Natural killer cell (primary cell): ENCODE data around the gene RIPOR1. TPM values are rescaled to one million over a fixed set of nuclear protein-coding genes. Genes with fewer than 3 reads are reported as not detected.
A peak's percentile ranks its signal among the peaks of the same experiment; 100 is the strongest.

Experiments
- ATAC-seq, 3 donors: fragments of 150-1000 bp in 2 of 3; fragments of 200-7000 bp in 1 of 3; cut with Tn5 transposase; 1 replicate in 1 of 3; 2 replicates in 2 of 3; pipeline ENCODE4 v1.10.0; 2021; ENCODE audit warnings: mild to moderate bottlenecking in 2 of 3, moderate library complexity in 2 of 3
- DNase-seq, 2 donors: peaks; one replicate each; pipeline versions ENCODE4 v3.0.0 to v3.0.0-alpha.2; 2013 to 2021; ENCODE audit warnings: mixed read lengths in 1 of 2
- H3K27ac ChIP-seq: one replicate; pipeline ENCODE4 v1.5.1; 2013; ENCODE audit warnings: mild to moderate bottlenecking, low read length
- H3K27me3 ChIP-seq: one replicate; pipeline ENCODE4 v1.6.1; 2013; ENCODE audit warnings: low read length; ENCODE audit not compliant: control insufficient read depth, insufficient read depth
- H3K36me3 ChIP-seq: one replicate; pipeline ENCODE4 v1.6.1; 2013; ENCODE audit warnings: low read length; ENCODE audit not compliant: control insufficient read depth, insufficient read depth
- H3K4me1 ChIP-seq: one replicate; pipeline ENCODE4 v1.6.1; 2013; ENCODE audit warnings: low read length; ENCODE audit not compliant: control insufficient read depth, insufficient read depth
- H3K4me3 ChIP-seq: one replicate; pipeline ENCODE4 v1.5.1; 2013; ENCODE audit warnings: low read length
- H3K9me3 ChIP-seq: one replicate; pipeline ENCODE4 v1.6.1; 2013; ENCODE audit warnings: low read length; ENCODE audit not compliant: control insufficient read depth, insufficient read depth
- H3K27ac Mint-ChIP-seq, 2 donors: one replicate each; pipeline ENCODE4 v1.8.0; 2022; ENCODE audit warnings: mild to moderate bottlenecking in 2 of 2, mixed read lengths in 2 of 2, moderate library complexity in 1 of 2
- H3K27me3 Mint-ChIP-seq, 2 donors: one replicate each; pipeline ENCODE4 v1.8.0; 2022; ENCODE audit warnings: low read depth in 2 of 2, mixed read lengths in 2 of 2
- H3K36me3 Mint-ChIP-seq: one replicate; pipeline ENCODE4 v1.8.0; 2022; ENCODE audit warnings: mixed read lengths
- H3K4me1 Mint-ChIP-seq, 2 donors: one replicate each; pipeline ENCODE4 v1.8.0; 2022; ENCODE audit warnings: mixed read lengths in 2 of 2
- H3K4me3 Mint-ChIP-seq: one replicate; pipeline ENCODE4 v1.8.0; 2022; ENCODE audit warnings: mild to moderate bottlenecking, moderate library complexity, mixed read lengths
- H3K9me3 Mint-ChIP-seq, 2 donors: one replicate each; pipeline ENCODE4 v1.8.0; 2022; ENCODE audit warnings: mixed read lengths in 2 of 2
- WGBS: methylation state at CpG from one replicate; pipeline ENCODE4 v1.1.7; 2013; ENCODE audit warnings: missing lambda C conversion rate; ENCODE audit not compliant: insufficient coverage; 5-methylcytosine and 5-hydroxymethylcytosine counted together
- intact Hi-C: fragments of 100-400 bp; cut with micrococcal nuclease; formaldehyde crosslinking; loops from one replicate; pipeline ENCODE4 v1.14.2; 2022
- total RNA-seq, 4 donors: library from RNA; stranded (reverse); fragments of 120-200 nt in 1 of 4; gene quantifications; one replicate each; pipeline versions ENCODE4 v1.2.3 to v1.2.4, GENCODE V29; 2013 to 2022
- TF ChIP-seq, protein P1 (sequence below): fragments of 200-600 bp; IDR thresholded peaks from one replicate; pipeline ENCODE4 v1.8.0; 2022; ENCODE audit warnings: antibody characterized with exemption

The RIPOR1 gene
- total RNA-seq, 3 donors from 2014 or later (not counting 1 experiment from before 2014, with no cell fraction given): 68.2 to 118 (median 74.8) TPM

DNA sequence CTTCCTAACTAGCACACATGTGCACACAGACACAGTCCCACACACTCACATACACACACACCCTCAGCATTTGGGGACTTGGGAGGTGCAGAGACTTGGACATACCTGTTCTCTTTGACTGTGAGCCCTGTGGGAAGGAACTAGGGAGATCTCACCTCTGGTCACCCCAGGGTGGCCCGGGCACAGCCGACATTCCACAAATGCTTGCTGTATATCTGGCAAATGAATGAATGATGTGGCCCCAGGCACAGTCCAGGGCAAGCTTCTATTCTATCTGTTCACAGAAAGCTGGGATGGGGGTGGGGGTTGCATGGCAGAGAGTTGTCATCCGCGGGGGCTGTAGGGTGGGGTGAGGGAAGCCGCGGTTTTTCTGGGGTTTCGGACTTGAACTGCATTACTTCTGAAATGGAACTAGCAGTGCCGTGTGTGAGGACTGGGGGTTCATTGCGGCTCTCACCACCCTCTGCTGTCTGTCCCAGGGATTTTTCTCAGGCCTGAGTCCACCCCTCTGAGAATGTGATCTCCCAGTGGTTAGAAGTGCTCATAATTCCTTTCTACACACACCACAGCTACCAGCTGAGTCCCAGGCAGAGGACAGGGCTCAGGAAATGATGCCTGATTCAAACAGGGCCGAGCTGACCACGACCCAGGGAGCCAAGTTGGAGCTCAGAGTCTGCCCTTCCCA, 3.3 kb upstream of the RIPOR1 start:
- Mint-ChIP-seq H3K27me3 (peaks cover 0 to 3% of the 10 kb centered on the region in 2 donors), H3K36me3 (no peaks in the 10 kb centered on the region), H3K27ac (peak overlapping the region in 1 of 2 donors; percentile 50), H3K4me3 (no peak overlapping the region), H3K9me3 (no peaks in the 10 kb centered on the region), H3K4me1 (peaks cover 16 to 25% of the 10 kb centered on the region in 2 donors)
- no peak overlapping the region for H3K4me3 ChIP-seq
- peaks cover 32% of the 10 kb centered on the region for H3K4me1 ChIP-seq
- no peak for DNase-seq
- H3K9me3 ChIP-seq: no peaks in the 10 kb centered on the region
- no peaks in the 10 kb centered on the region for H3K36me3 ChIP-seq
- H3K27ac ChIP-seq: no peak overlapping the region
- intact Hi-C loops: loop anchor here (5.0 to 10.0 kb wide), 2 partner anchors 33 to 279 kb away; partner anchors contain the start of genes RANBP10 and TSNAXIP1
- no peaks in the 10 kb centered on the region for H3K27me3 ChIP-seq
- WGBS: 75% methylated on average over 11 of the region's 11 CpGs
- TF ChIP-seq, protein P1, sequence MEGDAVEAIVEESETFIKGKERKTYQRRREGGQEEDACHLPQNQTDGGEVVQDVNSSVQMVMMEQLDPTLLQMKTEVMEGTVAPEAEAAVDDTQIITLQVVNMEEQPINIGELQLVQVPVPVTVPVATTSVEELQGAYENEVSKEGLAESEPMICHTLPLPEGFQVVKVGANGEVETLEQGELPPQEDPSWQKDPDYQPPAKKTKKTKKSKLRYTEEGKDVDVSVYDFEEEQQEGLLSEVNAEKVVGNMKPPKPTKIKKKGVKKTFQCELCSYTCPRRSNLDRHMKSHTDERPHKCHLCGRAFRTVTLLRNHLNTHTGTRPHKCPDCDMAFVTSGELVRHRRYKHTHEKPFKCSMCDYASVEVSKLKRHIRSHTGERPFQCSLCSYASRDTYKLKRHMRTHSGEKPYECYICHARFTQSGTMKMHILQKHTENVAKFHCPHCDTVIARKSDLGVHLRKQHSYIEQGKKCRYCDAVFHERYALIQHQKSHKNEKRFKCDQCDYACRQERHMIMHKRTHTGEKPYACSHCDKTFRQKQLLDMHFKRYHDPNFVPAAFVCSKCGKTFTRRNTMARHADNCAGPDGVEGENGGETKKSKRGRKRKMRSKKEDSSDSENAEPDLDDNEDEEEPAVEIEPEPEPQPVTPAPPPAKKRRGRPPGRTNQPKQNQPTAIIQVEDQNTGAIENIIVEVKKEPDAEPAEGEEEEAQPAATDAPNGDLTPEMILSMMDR: no peak
- ATAC-seq: no peak

DNA sequence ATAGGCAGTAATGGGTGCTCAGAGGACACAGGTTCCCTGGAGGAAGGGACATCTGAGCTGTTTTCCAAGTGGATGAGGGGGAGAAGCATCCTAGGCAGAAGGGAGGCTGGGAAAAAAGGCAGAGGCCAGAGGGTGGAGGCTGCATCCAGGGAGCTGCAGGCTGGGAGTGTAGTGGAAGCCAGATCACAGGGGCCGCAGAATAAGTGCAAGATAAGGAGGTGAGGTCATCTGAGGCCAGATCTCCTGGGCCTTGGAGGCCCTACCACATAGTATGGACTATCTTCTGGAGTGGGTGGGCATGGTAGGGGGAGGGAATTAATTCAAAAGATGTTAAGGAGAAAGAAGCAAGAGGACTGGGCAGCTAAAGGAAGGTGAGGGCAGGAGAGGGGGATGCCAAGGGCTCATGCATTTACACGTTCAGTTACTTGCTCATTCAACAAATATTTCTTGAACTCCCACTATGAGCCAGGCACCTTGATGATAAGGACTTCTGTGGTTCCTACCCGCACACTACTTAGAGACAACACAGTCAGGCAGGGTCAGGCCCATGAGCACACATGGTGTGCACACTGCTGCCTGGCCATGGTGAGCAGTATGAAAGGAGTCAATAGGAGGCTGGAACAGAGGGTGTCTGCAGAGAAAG, 2.4 kb upstream of the RIPOR1 start:
- Mint-ChIP-seq H3K36me3 (no peaks in the 10 kb centered on the region), H3K9me3 (no peaks in the 10 kb centered on the region), H3K27me3 (peaks cover 0 to 9% of the 10 kb centered on the region in 2 donors), H3K27ac (peak overlapping the region; percentile 27 to 60), H3K4me1 (peaks cover 20 to 27% of the 10 kb centered on the region in 2 donors), H3K4me3 (peak overlapping the region; percentile 74)
- Histone ChIP-seq H3K27me3 (no peaks in the 10 kb centered on the region), H3K9me3 (no peaks in the 10 kb centered on the region), H3K36me3 (no peaks in the 10 kb centered on the region), H3K27ac (no peak overlapping the region), H3K4me1 (peaks cover 36% of the 10 kb centered on the region), H3K4me3 (no peak overlapping the region)
- ATAC-seq (no peak), DNase-seq (no peak)
- 90% methylated on average over 3 of the region's 3 CpGs for WGBS
- TF ChIP-seq, protein P1: no peak
- intact Hi-C loops: loop anchor here (5.0 to 10.0 kb wide), 2 partner anchors 34 to 279 kb away; partner anchors contain the start of genes RANBP10 and TSNAXIP1

DNA sequence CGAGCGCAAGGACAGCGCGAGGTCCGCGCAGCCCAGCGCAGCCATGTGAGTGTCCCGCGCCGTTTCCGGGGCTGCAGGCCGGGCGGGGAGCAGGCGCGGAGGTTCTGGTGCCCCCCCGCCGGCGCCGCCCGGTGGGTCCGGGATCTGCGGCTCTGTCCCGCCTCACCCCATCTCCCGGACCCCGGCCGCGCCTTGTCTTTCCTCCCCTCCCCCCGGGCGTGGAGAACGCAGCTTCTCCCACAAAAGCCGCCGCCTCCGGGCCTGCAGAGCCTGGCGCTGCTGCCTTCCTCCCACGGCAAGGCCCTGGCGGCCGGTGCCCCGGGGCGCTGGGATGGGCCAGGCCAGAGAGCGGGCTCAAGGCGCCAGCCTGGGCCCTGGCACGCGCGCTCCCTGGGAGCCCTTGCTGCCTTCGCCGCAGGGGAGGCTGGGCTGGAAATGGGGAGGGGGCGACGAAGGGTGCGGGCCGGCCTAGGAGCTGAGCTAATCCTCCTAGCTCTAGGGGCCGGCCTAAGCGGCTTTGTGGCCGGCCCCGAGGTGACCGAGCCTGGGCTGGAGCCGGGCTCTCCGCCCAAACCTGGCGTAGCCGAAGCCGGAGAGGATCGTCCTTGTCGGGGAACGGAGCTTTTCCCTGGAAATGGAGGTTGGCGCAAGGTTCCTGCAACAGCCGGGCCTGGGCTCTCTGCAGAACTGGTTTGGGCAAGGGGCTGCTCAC, 397 bp downstream of the RIPOR1 start:
- peak; percentile 36 to 48 for DNase-seq
- intact Hi-C loops: loop anchor here (5.0 to 10.0 kb wide), 2 partner anchors 37 to 276 kb away; partner anchors contain the start of genes RANBP10 and TSNAXIP1
- peaks cover 19 to 33% of the 10 kb centered on the region in 2 donors for H3K4me1 Mint-ChIP-seq
- ATAC-seq: peak; percentile 20 to 41 (median 38)
- WGBS: 3% methylated on average over 65 of the region's 65 CpGs
- peak overlapping the region; percentile 50 for H3K4me3 ChIP-seq
- no peaks in the 10 kb centered on the region for H3K36me3 ChIP-seq
- H3K36me3 Mint-ChIP-seq: no peaks in the 10 kb centered on the region
- H3K9me3 ChIP-seq: no peaks in the 10 kb centered on the region
- peaks cover 41% of the 10 kb centered on the region for H3K4me1 ChIP-seq
- H3K9me3 Mint-ChIP-seq: no peaks in the 10 kb centered on the region
- H3K27me3 ChIP-seq: no peaks in the 10 kb centered on the region
- TF ChIP-seq, protein P1: no peak
- H3K4me3 Mint-ChIP-seq: peak overlapping the region; percentile 91
- H3K27ac ChIP-seq: peak overlapping the region; percentile 84
- H3K27me3 Mint-ChIP-seq: peaks cover 0 to 15% of the 10 kb centered on the region in 2 donors
- peak overlapping the region; percentile 70 to 92 for H3K27ac Mint-ChIP-seq
